Measurements from ENCODE around the gene LSAMP. TPM values are rescaled to one million over a fixed set of nuclear protein-coding genes. Genes with fewer than 3 reads are reported as not detected.

LSAMP gene
- total and polyA plus RNA-seq, 2 of the 4 experiments (the other 2 are of a cell fraction) = 7.9 to 8.0 TPM

- Histone ChIP-seq H3K23ac (ENCODE audit: low read depth, low read length) (no peak overlapping the region), H3K4me3 (ENCODE audit: insufficient read depth, low read depth, low read length) (no peak overlapping the region), H3K27ac (ENCODE audit: insufficient read depth, low read length) (no peak overlapping the region), H4K8ac (ENCODE audit: low read depth in 2 of 2, low read length in 2 of 2) (no peak overlapping the region), H4K5ac (ENCODE audit: low read depth, low read length) (no peak overlapping the region), H3K9me3 (ENCODE audit: control insufficient read depth, insufficient read depth, low read length) (no peaks in the 10 kb centered on the region), H3K9me1 (ENCODE audit: insufficient read depth, low read length) (no peaks in the 10 kb centered on the region), H3K79me1 (ENCODE audit: low read depth in 1 of 2, low read length in 2 of 2) (no peaks in the 10 kb centered on the region), H2BK5ac (ENCODE audit: low read depth, low read length, poor library complexity, severe bottlenecking) (no peak overlapping the region), H3K4me2 (ENCODE audit: low read depth, low read length) (no peak overlapping the region), H4K91ac (ENCODE audit: insufficient read depth, low read depth, low read length) (no peak overlapping the region), H3K9ac (ENCODE audit: low read depth, low read length) (no peak overlapping the region), H2AK5ac (ENCODE audit: low read depth, low read length) (no peak overlapping the region), H3K14ac (replicated peaks; ENCODE audit: low read depth, low read length) (no peak overlapping the region), H2BK120ac (ENCODE audit: low read depth, low read length) (no peak overlapping the region), H3K36me3 (ENCODE audit: control insufficient read depth, insufficient read depth, low read length) (no peaks in the 10 kb centered on the region), H3K4ac (ENCODE audit: low read depth, low read length) (no peak overlapping the region), H3K18ac (ENCODE audit: low read depth, low read length) (no peak overlapping the region), H2BK20ac (ENCODE audit: low read depth, low read length) (no peak overlapping the region), H3K27me3 (ENCODE audit: control insufficient read depth, insufficient read depth, low read length) (no peaks in the 10 kb centered on the region), H4K20me1 (ENCODE audit: insufficient read depth, low read length) (no peaks in the 10 kb centered on the region), H3K4me1 (ENCODE audit: control insufficient read depth, insufficient read depth, low read length) (peaks cover 4% of the 10 kb centered on the region; the same call in 1 of the 2 replicates), H2AK9ac (replicated peaks; ENCODE audit: low read depth, low read length, poor library complexity) (no peak overlapping the region), H3K56ac (ENCODE audit: extremely low read depth, insufficient read depth, low read length) (no peak overlapping the region), H2AFZ (replicated peaks; ENCODE audit: low read length, poor library complexity) (no peak overlapping the region), H2BK15ac (ENCODE audit: low read depth, low read length) (no peak overlapping the region)
- no TSS peak for BruUV-seq (replicated peaks)
- ChIA-PET POLR2A (ENCODE audit: unreplicated experiment) (no interaction called here), CTCF (no interaction called here)
- dilution Hi-C loops (cut with HindIII; ENCODE audit: low sequenced_read_pairs, unreplicated experiment) (no loop called here), intact Hi-C loops (cut with micrococcal nuclease) (no loop called here), in situ Hi-C loops (cut with MboI; ENCODE audit: low sequenced_read_pairs) (no loop called here)
- DNase-seq (no peak), ATAC-seq (ENCODE audit: low read depth) (no peak)
- TF ChIP-seq BHLHE40 (IDR thresholded peaks at IDR 0.05; ENCODE audit: low read depth, low read length) (no peak), NFE2L2 (IDR thresholded peaks at IDR 0.05; ENCODE audit: low read depth, low read length) (no peak), CEBPB (IDR thresholded peaks at IDR 0.05; ENCODE audit: low read depth, low read length) (no peak)
Observed at GRCh38 chr3:116259984-116260383, 185.3 kb downstream of the LSAMP start.
